ENCODE measurements around the gene ZCCHC10. TPM values are rescaled to one million over a fixed set of nuclear protein-coding genes. Genes with fewer than 3 reads are reported as not detected.

The ZCCHC10 gene
- total and polyA plus RNA-seq, 2 of the 4 experiments (the other 2 are of a cell fraction), result 4.1 to 20.4 TPM

DNA sequence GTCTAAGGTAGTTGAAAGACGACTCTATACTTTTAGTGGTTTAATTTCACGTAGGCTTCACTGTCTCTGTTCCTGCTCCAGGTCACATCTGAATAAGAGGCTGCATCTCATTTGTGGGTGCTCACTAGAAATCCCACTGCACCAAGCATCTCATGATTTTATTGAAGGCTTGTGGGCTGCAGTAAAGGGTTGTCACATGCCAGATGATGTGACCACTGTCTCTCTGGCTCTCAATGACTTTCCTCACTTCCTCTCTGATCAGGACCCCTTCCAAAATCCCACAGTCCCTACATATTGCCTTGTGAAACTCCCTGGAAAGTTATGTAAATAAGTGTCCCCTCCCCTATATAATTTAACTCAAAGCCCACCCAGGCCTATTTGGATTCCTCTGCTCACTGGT is 8.9 kb upstream of the ZCCHC10 start:
- Histone ChIP-seq H3K4me2 (ENCODE audit: low read depth, low read length) (no peak overlapping the region), H4K8ac (ENCODE audit: low read depth in 2 of 2, low read length in 2 of 2) (no peak overlapping the region), H3K4me3 (ENCODE audit: insufficient read depth, low read depth, low read length) (no peak overlapping the region), H3K56ac (ENCODE audit: extremely low read depth, insufficient read depth, low read length) (no peak overlapping the region), H3K23ac (ENCODE audit: low read depth, low read length) (no peak overlapping the region), H4K20me1 (ENCODE audit: insufficient read depth, low read length) (no peaks in the 10 kb centered on the region), H3K9ac (ENCODE audit: low read depth, low read length) (no peak overlapping the region), H3K27me3 (ENCODE audit: control insufficient read depth, insufficient read depth, low read length) (no peaks in the 10 kb centered on the region), H3K14ac (replicated peaks; ENCODE audit: low read depth, low read length) (no peak overlapping the region), H2BK15ac (ENCODE audit: low read depth, low read length) (no peak overlapping the region; the same call in 2 of the 3 replicates), H4K5ac (ENCODE audit: low read depth, low read length) (no peak overlapping the region), H4K91ac (ENCODE audit: insufficient read depth, low read depth, low read length) (no peak overlapping the region), H2BK20ac (ENCODE audit: low read depth, low read length) (no peak overlapping the region), H3K4me1 (ENCODE audit: control insufficient read depth, insufficient read depth, low read length) (no peaks in the 10 kb centered on the region), H3K36me3 (ENCODE audit: control insufficient read depth, insufficient read depth, low read length) (no peaks in the 10 kb centered on the region), H3K9me1 (ENCODE audit: insufficient read depth, low read length) (no peaks in the 10 kb centered on the region), H3K4ac (ENCODE audit: low read depth, low read length) (no peak overlapping the region), H3K18ac (ENCODE audit: low read depth, low read length) (no peak overlapping the region), H2BK5ac (ENCODE audit: low read depth, low read length, poor library complexity, severe bottlenecking) (no peak overlapping the region), H2AK5ac (ENCODE audit: low read depth, low read length) (no peak overlapping the region), H3K9me3 (ENCODE audit: control insufficient read depth, insufficient read depth, low read length) (no peaks in the 10 kb centered on the region), H2AK9ac (replicated peaks; ENCODE audit: low read depth, low read length, poor library complexity) (no peak overlapping the region), H3K27ac (ENCODE audit: insufficient read depth, low read length) (no peak overlapping the region), H2BK120ac (ENCODE audit: low read depth, low read length) (no peak overlapping the region), H3K79me1 (ENCODE audit: low read depth in 1 of 2, low read length in 2 of 2) (no peaks in the 10 kb centered on the region), H2AFZ (replicated peaks; ENCODE audit: low read length, poor library complexity) (no peak overlapping the region)
- dilution Hi-C loops (cut with HindIII; ENCODE audit: low sequenced_read_pairs, unreplicated experiment) (no loop called here), intact Hi-C loops (cut with micrococcal nuclease) (no loop called here), in situ Hi-C loops (cut with MboI; ENCODE audit: low sequenced_read_pairs) (no loop called here)
- no CpG with 5 or more reads among the region's 2 CpGs for WGBS, 2 experiments (ENCODE audit: extremely low coverage in 2 of 2, insufficient read length in 1 of 2)
- ATAC-seq (ENCODE audit: low read depth) (no peak), DNase-seq (no peak)
- ChIA-PET CTCF (interaction anchor here (0.7 kb wide), 1 partner anchor 1361 kb away, joined by 5 read pairs; no protein-coding TSS in a partner anchor), POLR2A (ENCODE audit: unreplicated experiment) (no interaction called here)
- BruUV-seq (replicated peaks), result no TSS peak
- TF ChIP-seq, protein P1, sequence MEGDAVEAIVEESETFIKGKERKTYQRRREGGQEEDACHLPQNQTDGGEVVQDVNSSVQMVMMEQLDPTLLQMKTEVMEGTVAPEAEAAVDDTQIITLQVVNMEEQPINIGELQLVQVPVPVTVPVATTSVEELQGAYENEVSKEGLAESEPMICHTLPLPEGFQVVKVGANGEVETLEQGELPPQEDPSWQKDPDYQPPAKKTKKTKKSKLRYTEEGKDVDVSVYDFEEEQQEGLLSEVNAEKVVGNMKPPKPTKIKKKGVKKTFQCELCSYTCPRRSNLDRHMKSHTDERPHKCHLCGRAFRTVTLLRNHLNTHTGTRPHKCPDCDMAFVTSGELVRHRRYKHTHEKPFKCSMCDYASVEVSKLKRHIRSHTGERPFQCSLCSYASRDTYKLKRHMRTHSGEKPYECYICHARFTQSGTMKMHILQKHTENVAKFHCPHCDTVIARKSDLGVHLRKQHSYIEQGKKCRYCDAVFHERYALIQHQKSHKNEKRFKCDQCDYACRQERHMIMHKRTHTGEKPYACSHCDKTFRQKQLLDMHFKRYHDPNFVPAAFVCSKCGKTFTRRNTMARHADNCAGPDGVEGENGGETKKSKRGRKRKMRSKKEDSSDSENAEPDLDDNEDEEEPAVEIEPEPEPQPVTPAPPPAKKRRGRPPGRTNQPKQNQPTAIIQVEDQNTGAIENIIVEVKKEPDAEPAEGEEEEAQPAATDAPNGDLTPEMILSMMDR (conservative IDR thresholded peaks at IDR 0.05; ENCODE audit: low read depth, low read length), result no peak
- TF ChIP-seq BHLHE40 (IDR thresholded peaks at IDR 0.05; ENCODE audit: low read depth, low read length) (no peak), MAFK (IDR thresholded peaks at IDR 0.05; ENCODE audit: low read depth, low read length) (no peak), CEBPB (IDR thresholded peaks at IDR 0.05; ENCODE audit: low read depth, low read length) (no peak), SMC3 (IDR thresholded peaks at IDR 0.05; ENCODE audit: low read depth, low read length) (no peak), RCOR1 (IDR thresholded peaks at IDR 0.05; ENCODE audit: insufficient replicate concordance, low read length) (no peak), RFX5 (IDR thresholded peaks at IDR 0.05; ENCODE audit: low read depth, low read length) (no peak), CHD1 (IDR thresholded peaks at IDR 0.05; ENCODE audit: low read depth, low read length) (no peak), RAD21 (IDR thresholded peaks at IDR 0.05; ENCODE audit: low read length) (no peak), POLR2A (IDR thresholded peaks at IDR 0.05; ENCODE audit: low read depth, low read length) (no peak), USF2 (IDR thresholded peaks at IDR 0.05; ENCODE audit: low read depth, low read length) (no peak), NFE2L2 (IDR thresholded peaks at IDR 0.05; ENCODE audit: low read depth, low read length) (no peak), MXI1 (IDR thresholded peaks at IDR 0.05; ENCODE audit: borderline replicate concordance, low read depth, low read length) (no peak), FOS (IDR thresholded peaks at IDR 0.05; ENCODE audit: low read depth, low read length) (no peak), MAZ (IDR thresholded peaks at IDR 0.05; ENCODE audit: borderline replicate concordance, low read depth, low read length) (no peak)
- TF ChIP-seq, protein P2, sequence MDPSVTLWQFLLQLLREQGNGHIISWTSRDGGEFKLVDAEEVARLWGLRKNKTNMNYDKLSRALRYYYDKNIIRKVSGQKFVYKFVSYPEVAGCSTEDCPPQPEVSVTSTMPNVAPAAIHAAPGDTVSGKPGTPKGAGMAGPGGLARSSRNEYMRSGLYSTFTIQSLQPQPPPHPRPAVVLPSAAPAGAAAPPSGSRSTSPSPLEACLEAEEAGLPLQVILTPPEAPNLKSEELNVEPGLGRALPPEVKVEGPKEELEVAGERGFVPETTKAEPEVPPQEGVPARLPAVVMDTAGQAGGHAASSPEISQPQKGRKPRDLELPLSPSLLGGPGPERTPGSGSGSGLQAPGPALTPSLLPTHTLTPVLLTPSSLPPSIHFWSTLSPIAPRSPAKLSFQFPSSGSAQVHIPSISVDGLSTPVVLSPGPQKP (IDR thresholded peaks at IDR 0.05; ENCODE audit: borderline replicate concordance, low read depth, low read length), result no peak
